B cell (primary cell): Measurements from ENCODE around the gene NAT10. TPM values are rescaled to one million over a fixed set of nuclear protein-coding genes. Genes with fewer than 3 reads are reported as not detected.

Experiments
- ATAC-seq: fragments of 200-7000 bp; cut with Tn5 transposase; one replicate; pipeline ENCODE4 v1.10.0; 2021; ENCODE audit warnings: low read depth, mild to moderate bottlenecking, moderate number of reproducible peaks, moderate library complexity
- CTCF ChIA-PET: fragments of 350-600 bp; sonication (Branson Sonifier 250); formaldehyde crosslinking; loops from one replicate; lab custom pipeline; 2021; ENCODE audit warnings: antibody characterized with exemption, inconsistent platforms; lab: Charles Lee
- POLR2A ChIA-PET: fragments of 350-600 bp; sonication (Branson Sonifier 250); formaldehyde crosslinking; loops from one replicate; lab custom pipeline; 2021; ENCODE audit warnings: antibody characterized with exemption; lab: Charles Lee
- DNase-seq: peaks from one replicate; pipeline ENCODE4 v3.0.0; 2013
- H2AFZ ChIP-seq: 2 replicates; pipeline ENCODE4 v1.6.1; 2012; ENCODE audit warnings: mild to moderate bottlenecking, low read depth, low read length; ENCODE audit not compliant: insufficient read depth, poor library complexity, severe bottlenecking
- H3K27ac ChIP-seq, 2 donors: 1 replicate in 1 of 2; 2 replicates in 1 of 2; pipeline ENCODE4 v1.5.1; 2012 to 2013; ENCODE audit warnings: low read length in 2 of 2, mild to moderate bottlenecking in 2 of 2, moderate library complexity in 1 of 2
- H3K27me3 ChIP-seq, 4 experiments: fragments of 200-600 bp in 1 of 4; sonication (generic) in 1 of 4; replicated peaks in 1 of 4; 1 replicate in 2 of 4; 2 replicates in 2 of 4; pipeline versions ENCODE4 v1.6.1 to v1.7.0; 2013 to 2016; ENCODE audit warnings: low read length in 3 of 4, mild to moderate bottlenecking in 2 of 4, mixed read lengths in 1 of 4, moderate library complexity in 1 of 4; ENCODE audit not compliant: insufficient read depth in 4 of 4, control insufficient read depth in 3 of 4; ENCODE audit errors: control extremely low read depth in 1 of 4
- H3K36me3 ChIP-seq, 2 experiments: replicated peaks in 1 of 2; 1 replicate in 1 of 2; 2 replicates in 1 of 2; pipeline versions ENCODE4 v1.6.1 to v1.7.1; 2013; ENCODE audit warnings: low read length in 1 of 2; ENCODE audit not compliant: insufficient read depth in 2 of 2, control insufficient read depth in 1 of 2; ENCODE audit errors: control extremely low read depth in 1 of 2, extremely low read depth in 1 of 2
- H3K4me1 ChIP-seq, 2 donors: fragments of 200-600 bp in 1 of 2; sonication (generic) in 1 of 2; 1 replicate in 1 of 2; 2 replicates in 1 of 2; pipeline versions ENCODE4 v1.5.1 to v1.6.1; 2013 to 2017; ENCODE audit warnings: low read length in 2 of 2; ENCODE audit not compliant: control insufficient read depth in 2 of 2, insufficient read depth in 2 of 2
- H3K4me2 ChIP-seq: replicated peaks from 2 replicates; pipeline ENCODE3; 2012; ENCODE audit warnings: mild to moderate bottlenecking, low read depth, low read length; ENCODE audit not compliant: poor library complexity, severe bottlenecking
- H3K4me3 ChIP-seq, 5 experiments: fragments of 200-600 bp in 1 of 5; sonication (generic) in 1 of 5; 1 replicate in 3 of 5; 2 replicates in 2 of 5; pipeline versions ENCODE4 v1.5.1 to v1.7.0; 2011 to 2016; ENCODE audit warnings: low read length in 4 of 5, mild to moderate bottlenecking in 4 of 5, low read depth in 2 of 5, control low read depth in 1 of 5, moderate library complexity in 1 of 5; ENCODE audit not compliant: insufficient read depth in 1 of 5; ENCODE audit errors: control extremely low read depth in 1 of 5, extremely low read depth in 1 of 5
- H3K79me2 ChIP-seq: fragments of 200-600 bp; sonication (generic); one replicate; pipeline ENCODE4 v1.6.0; 2016; ENCODE audit warnings: low read length; ENCODE audit not compliant: control insufficient read depth, insufficient read depth
- H3K9ac ChIP-seq: fragments of 200-600 bp; sonication (generic); 2 replicates; pipeline ENCODE4 v1.6.1; 2017; ENCODE audit warnings: mild to moderate bottlenecking, low read length, moderate library complexity
- H3K9me3 ChIP-seq, 3 donors: one replicate each; pipeline versions ENCODE4 v1.6.1 to v1.7.1; 2013; ENCODE audit warnings: low read length in 2 of 3; ENCODE audit not compliant: control insufficient read depth in 2 of 3, insufficient read depth in 1 of 3; ENCODE audit errors: control extremely low read depth in 1 of 3
- H4K20me1 ChIP-seq: 2 replicates; pipeline ENCODE4 v1.6.0; 2012; ENCODE audit warnings: mild to moderate bottlenecking, low read length; ENCODE audit not compliant: insufficient read depth, control insufficient read depth, poor library complexity, severe bottlenecking
- H3K27ac Mint-ChIP-seq: one replicate; pipeline ENCODE4 v1.8.0; 2021; ENCODE audit warnings: mixed read lengths
- H3K27me3 Mint-ChIP-seq: one replicate; pipeline ENCODE4 v1.8.0; 2021; ENCODE audit warnings: mixed read lengths
- H3K4me1 Mint-ChIP-seq: one replicate; pipeline ENCODE4 v1.8.0; 2021; ENCODE audit warnings: mixed read lengths
- H3K4me3 Mint-ChIP-seq: one replicate; pipeline ENCODE4 v1.8.0; 2021; ENCODE audit warnings: mixed read lengths
- H3K9me3 Mint-ChIP-seq: one replicate; pipeline ENCODE4 v1.8.0; 2022; ENCODE audit warnings: mixed read lengths; ENCODE audit not compliant: insufficient read depth
- CTCF ChIP-seq: fragments of 200-600 bp; IDR thresholded peaks from one replicate; pipeline ENCODE4 v1.8.0; 2022; ENCODE audit warnings: antibody characterized with exemption, mild to moderate bottlenecking
- EZH2 ChIP-seq: IDR thresholded peaks from 2 replicates; pipeline ENCODE4 v1.6.1; 2012; ENCODE audit warnings: borderline replicate concordance, low read depth, mild to moderate bottlenecking, moderate library complexity, low read length; ENCODE audit not compliant: insufficient read depth, poor library complexity, severe bottlenecking
- WGBS: methylation state at CpG from one replicate; pipeline ENCODE4 v1.1.5; 2013; ENCODE audit warnings: missing lambda C conversion rate; ENCODE audit not compliant: insufficient coverage; 5-methylcytosine and 5-hydroxymethylcytosine counted together
- intact Hi-C: fragments of 100-400 bp; cut with micrococcal nuclease; formaldehyde crosslinking; loops from one replicate; pipeline ENCODE4 v1.10.0; 2022
- polyA plus RNA-seq: library from polyadenylated mRNA; depleted of rRNA; stranded (reverse); fragments of >200 nt; gene quantifications from 2 replicates; pipeline ENCODE4 v1.2.3, GENCODE V29; 2012
- total RNA-seq, 2 donors: library from RNA; stranded (reverse); fragments of 120-200 nt in 1 of 2; gene quantifications; 1 replicate in 1 of 2; 2 replicates in 1 of 2; pipeline versions ENCODE4 v1.2.3 to v1.2.4, GENCODE V29; 2013 to 2022

NAT10 gene
- total and polyA plus RNA-seq, 2 donors (not counting 1 experiment from before 2014, with no cell fraction given), result 24.9 to 73.5 TPM

GRCh38 chr11:34183848-34184391 lies 78.5 kb downstream of the NAT10 start:
- no peaks in the 10 kb centered on the region for H3K27me3 Mint-ChIP-seq
- H2AFZ ChIP-seq, result no peak overlapping the region
- H3K4me2 ChIP-seq, result no peak overlapping the region
- H3K27me3 ChIP-seq, result no peaks in the 10 kb centered on the region
- H4K20me1 ChIP-seq, result no peaks in the 10 kb centered on the region
- POLR2A ChIA-PET, result no interaction called here
- ATAC-seq, result no peak
- no peaks in the 10 kb centered on the region for H3K9me3 ChIP-seq
- no peak for DNase-seq
- no peak overlapping the region for H3K9ac ChIP-seq
- no peaks in the 10 kb centered on the region for H3K4me1 ChIP-seq
- H3K79me2 ChIP-seq, result no peaks in the 10 kb centered on the region
- 89% methylated on average over 3 of the region's 9 CpGs for WGBS
- H3K4me3 ChIP-seq, result no peak overlapping the region
- CTCF ChIA-PET, result interaction anchor here (1.3 to 3.3 kb wide), 2 partner anchors 9 to 174 kb away, joined by 4 to 16 read pairs; partner anchors contain the start of gene ABTB2
- H3K27ac ChIP-seq, result no peak overlapping the region
- H3K9me3 Mint-ChIP-seq, result no peaks in the 10 kb centered on the region
- intact Hi-C loops, result no loop called here
- H3K36me3 ChIP-seq, result no peaks in the 10 kb centered on the region
- H3K4me3 Mint-ChIP-seq, result no peak overlapping the region
- no peak overlapping the region for H3K27ac Mint-ChIP-seq
- no peak for TF ChIP-seq CTCF
- no peak for TF ChIP-seq EZH2
- H3K4me1 Mint-ChIP-seq, result no peaks in the 10 kb centered on the region

GRCh38 chr11:34184505-34185015 lies 79.1 kb downstream of the NAT10 start:
- Mint-ChIP-seq H3K27me3 (no peaks in the 10 kb centered on the region), H3K4me3 (no peak overlapping the region), H3K9me3 (no peaks in the 10 kb centered on the region), H3K27ac (no peak overlapping the region), H3K4me1 (no peaks in the 10 kb centered on the region)
- H3K4me1 ChIP-seq, result no peaks in the 10 kb centered on the region
- POLR2A ChIA-PET, result interaction anchor here (0.6 kb wide), 1 partner anchor 10 kb away, joined by 5 read pairs; no protein-coding TSS in a partner anchor
- DNase-seq (no peak), ATAC-seq (no peak)
- 94% methylated on average over 11 of the region's 14 CpGs for WGBS
- H3K9ac ChIP-seq, result no peak overlapping the region
- CTCF ChIA-PET, result interaction anchor here (1.3 to 3.3 kb wide), 2 partner anchors 10 to 173 kb away, joined by 4 to 16 read pairs; partner anchors contain the start of gene ABTB2
- no peaks in the 10 kb centered on the region for H3K36me3 ChIP-seq
- H4K20me1 ChIP-seq, result no peaks in the 10 kb centered on the region
- H3K79me2 ChIP-seq, result no peaks in the 10 kb centered on the region
- TF ChIP-seq EZH2 (no peak), CTCF (no peak)
- no peak overlapping the region for H3K27ac ChIP-seq
- H3K9me3 ChIP-seq, result no peaks in the 10 kb centered on the region
- H2AFZ ChIP-seq, result no peak overlapping the region
- intact Hi-C loops, result no loop called here
- H3K4me3 ChIP-seq, result no peak overlapping the region
- H3K27me3 ChIP-seq, result no peaks in the 10 kb centered on the region
- H3K4me2 ChIP-seq, result no peak overlapping the region
